Brain microvascular endothelial cell (primary cell): ENCODE results near the gene SNRPD1.

Experiments
- DNase-seq: peaks from one replicate; pipeline ENCODE4 v3.0.0-alpha.2; 2020
- H3K27ac ChIP-seq: fragments of 250-450 bp; sonication (Bioruptor Pico); 2 replicates; pipeline ENCODE4 v1.5.1; 2020; ENCODE audit warnings: mild to moderate bottlenecking, moderate library complexity
- H3K27me3 ChIP-seq: fragments of 250-450 bp; sonication (Bioruptor Pico); replicated peaks from 2 replicates; pipeline ENCODE4 v1.5.1; 2020; ENCODE audit warnings: mild to moderate bottlenecking
- H3K36me3 ChIP-seq: fragments of 250-450 bp; sonication (Bioruptor Pico); replicated peaks from 2 replicates; pipeline ENCODE4 v1.5.1; 2020; ENCODE audit warnings: mild to moderate bottlenecking
- H3K4me3 ChIP-seq: 2 replicates; pipeline ENCODE4 v1.5.1; 2011; ENCODE audit warnings: low read depth, mild to moderate bottlenecking, control low read depth, low read length, moderate library complexity
- in situ Hi-C: cut with HindIII; loops from 2 replicates; pipeline ENCODE4 v1.10.0; 2017; ENCODE audit warnings: low sequenced_read_pairs, low pct_ligation_motif_present
- TF ChIP-seq, protein P1 (sequence below): IDR thresholded peaks from 2 replicates; pipeline ENCODE4 v1.5.1; 2011; ENCODE audit warnings: low read depth, mild to moderate bottlenecking, moderate library complexity, low read length, control low read depth, inconsistent platforms; ENCODE audit errors: missing control alignments

The SNRPD1 gene

DNA sequence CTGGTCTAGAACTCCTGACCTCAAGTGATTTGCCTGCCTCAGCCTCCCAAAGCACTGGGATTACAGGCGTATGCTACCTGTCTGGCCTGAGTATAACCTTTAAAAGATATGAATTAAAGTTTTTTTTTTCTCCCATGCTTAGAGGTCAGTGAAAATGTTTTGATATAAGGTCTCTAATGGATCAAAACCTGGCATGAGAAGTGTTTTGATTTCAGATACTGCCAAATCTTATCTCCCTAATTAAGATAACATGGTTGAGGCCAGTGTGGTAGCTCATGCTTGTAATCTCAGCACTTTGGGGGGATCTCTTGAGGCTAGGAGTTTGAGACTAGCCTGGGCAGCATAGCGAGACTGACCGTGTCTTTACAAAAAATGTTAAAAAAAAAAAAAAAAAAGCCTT lies 41.2 kb downstream of the SNRPD1 start:
- TF ChIP-seq, protein P1, sequence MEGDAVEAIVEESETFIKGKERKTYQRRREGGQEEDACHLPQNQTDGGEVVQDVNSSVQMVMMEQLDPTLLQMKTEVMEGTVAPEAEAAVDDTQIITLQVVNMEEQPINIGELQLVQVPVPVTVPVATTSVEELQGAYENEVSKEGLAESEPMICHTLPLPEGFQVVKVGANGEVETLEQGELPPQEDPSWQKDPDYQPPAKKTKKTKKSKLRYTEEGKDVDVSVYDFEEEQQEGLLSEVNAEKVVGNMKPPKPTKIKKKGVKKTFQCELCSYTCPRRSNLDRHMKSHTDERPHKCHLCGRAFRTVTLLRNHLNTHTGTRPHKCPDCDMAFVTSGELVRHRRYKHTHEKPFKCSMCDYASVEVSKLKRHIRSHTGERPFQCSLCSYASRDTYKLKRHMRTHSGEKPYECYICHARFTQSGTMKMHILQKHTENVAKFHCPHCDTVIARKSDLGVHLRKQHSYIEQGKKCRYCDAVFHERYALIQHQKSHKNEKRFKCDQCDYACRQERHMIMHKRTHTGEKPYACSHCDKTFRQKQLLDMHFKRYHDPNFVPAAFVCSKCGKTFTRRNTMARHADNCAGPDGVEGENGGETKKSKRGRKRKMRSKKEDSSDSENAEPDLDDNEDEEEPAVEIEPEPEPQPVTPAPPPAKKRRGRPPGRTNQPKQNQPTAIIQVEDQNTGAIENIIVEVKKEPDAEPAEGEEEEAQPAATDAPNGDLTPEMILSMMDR: no peak
- Histone ChIP-seq H3K4me3 (no peak overlapping the region), H3K27me3 (no peaks in the 10 kb centered on the region), H3K27ac (no peak overlapping the region), H3K36me3 (no peaks in the 10 kb centered on the region)
- no peak for DNase-seq
- in situ Hi-C loops: no loop called here

DNA sequence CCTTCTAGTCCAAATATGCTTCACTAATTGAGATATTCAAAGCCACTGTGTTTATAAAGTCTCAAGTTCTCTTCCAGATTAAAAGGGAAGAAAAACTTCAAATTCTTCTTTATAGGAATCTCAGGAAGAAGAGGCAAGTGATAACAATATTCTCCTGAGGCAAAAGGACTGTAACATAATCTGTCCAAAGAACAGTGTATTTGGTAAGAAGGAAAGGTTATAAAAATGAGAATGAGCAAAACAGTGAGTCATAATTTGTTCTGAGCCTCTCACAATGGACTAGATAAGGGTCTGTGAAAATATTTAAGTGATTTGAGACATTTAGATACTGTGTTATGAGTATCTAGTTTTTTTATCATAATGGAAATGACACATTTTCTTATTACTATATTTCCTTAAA lies 44.3 kb downstream of the SNRPD1 start:
- DNase-seq: no peak
- Histone ChIP-seq H3K4me3 (no peak overlapping the region), H3K27me3 (no peaks in the 10 kb centered on the region), H3K36me3 (no peaks in the 10 kb centered on the region), H3K27ac (peak overlapping the region; percentile 5)
- in situ Hi-C loops: no loop called here
- TF ChIP-seq, protein P1: no peak

GRCh38 chr18:21660078-21660477 lies 48.0 kb downstream of the SNRPD1 start:
- Histone ChIP-seq H3K27ac (no peak overlapping the region), H3K4me3 (no peak overlapping the region), H3K36me3 (no peaks in the 10 kb centered on the region), H3K27me3 (no peaks in the 10 kb centered on the region)
- TF ChIP-seq, protein P1: no peak
- in situ Hi-C loops: no loop called here
- DNase-seq: no peak

DNA sequence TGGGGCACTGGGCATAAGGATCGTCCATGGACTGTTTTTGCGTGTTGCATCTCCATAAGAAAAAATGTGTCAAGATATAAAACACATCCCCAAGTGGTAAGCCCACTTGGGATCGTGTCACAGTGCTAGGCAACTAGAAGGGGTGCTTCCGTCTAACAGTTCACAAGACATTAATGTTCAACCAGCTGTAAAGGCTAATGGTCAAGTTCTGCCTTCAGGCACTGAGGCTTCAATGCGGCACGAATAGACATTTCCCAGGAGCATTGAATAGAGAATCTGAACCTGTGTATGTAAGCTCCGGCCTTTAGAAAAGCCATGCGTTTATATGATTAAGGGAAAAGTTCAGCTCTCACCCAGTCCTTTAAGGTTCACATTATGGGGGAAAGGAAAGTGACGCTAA lies 50.5 kb downstream of the SNRPD1 start:
- H3K4me3 ChIP-seq: no peak overlapping the region
- in situ Hi-C loops: no loop called here
- no peak for DNase-seq
- H3K27ac ChIP-seq: no peak overlapping the region
- TF ChIP-seq, protein P1: no peak
- no peaks in the 10 kb centered on the region for H3K36me3 ChIP-seq
- no peaks in the 10 kb centered on the region for H3K27me3 ChIP-seq

- peak; percentile 37 for DNase-seq
- Histone ChIP-seq H3K27ac (no peak overlapping the region), H3K27me3 (no peaks in the 10 kb centered on the region), H3K36me3 (no peaks in the 10 kb centered on the region), H3K4me3 (no peak overlapping the region)
- in situ Hi-C loops: no loop called here
- TF ChIP-seq, protein P1: no peak
Observed at GRCh38 chr18:21663578-21663977, 51.5 kb downstream of the SNRPD1 start.

- Histone ChIP-seq H3K27ac (no peak overlapping the region), H3K36me3 (no peaks in the 10 kb centered on the region), H3K4me3 (no peak overlapping the region), H3K27me3 (no peaks in the 10 kb centered on the region)
- TF ChIP-seq, protein P1: no peak
- DNase-seq: no peak
- in situ Hi-C loops: no loop called here
Observed at GRCh38 chr18:21664069-21664468, 52.0 kb downstream of the SNRPD1 start.
